Central memory CD8-positive, alpha-beta T cell (primary cell): ENCODE measurements around the gene CDC34.

Experiments
- ATAC-seq: fragments of 150-1000 bp; cut with Tn5 transposase; replicated peaks from 2 replicates; pipeline ENCODE4 v1.10.0; 2022; ENCODE audit warnings: mild to moderate bottlenecking, moderate FRiP score, moderate number of reproducible peaks; ENCODE audit not compliant: poor library complexity, severe bottlenecking; ENCODE audit errors: extremely low read depth
- DNase-seq, 2 donors: peaks; one replicate each; pipeline ENCODE4 v3.0.0; 2021; ENCODE audit warnings: low spot score in 2 of 2
- H3K27ac Mint-ChIP-seq: one replicate; pipeline ENCODE4 v1.8.0; 2022; ENCODE audit warnings: low read depth, mild to moderate bottlenecking, moderate library complexity, mixed read lengths
- H3K27me3 Mint-ChIP-seq: one replicate; pipeline ENCODE4 v1.8.0; 2022; ENCODE audit warnings: mixed read lengths
- H3K36me3 Mint-ChIP-seq: one replicate; pipeline ENCODE4 v1.8.0; 2022; ENCODE audit warnings: mild to moderate bottlenecking, moderate library complexity, mixed read lengths; ENCODE audit not compliant: insufficient read depth
- H3K4me1 Mint-ChIP-seq: one replicate; pipeline ENCODE4 v1.8.0; 2022; ENCODE audit warnings: mixed read lengths
- H3K4me3 Mint-ChIP-seq: one replicate; pipeline ENCODE4 v1.8.0; 2022; ENCODE audit warnings: mild to moderate bottlenecking, moderate library complexity, mixed read lengths
- H3K9me3 Mint-ChIP-seq: one replicate; pipeline ENCODE4 v1.8.0; 2022; ENCODE audit warnings: mixed read lengths

The CDC34 gene

DNA sequence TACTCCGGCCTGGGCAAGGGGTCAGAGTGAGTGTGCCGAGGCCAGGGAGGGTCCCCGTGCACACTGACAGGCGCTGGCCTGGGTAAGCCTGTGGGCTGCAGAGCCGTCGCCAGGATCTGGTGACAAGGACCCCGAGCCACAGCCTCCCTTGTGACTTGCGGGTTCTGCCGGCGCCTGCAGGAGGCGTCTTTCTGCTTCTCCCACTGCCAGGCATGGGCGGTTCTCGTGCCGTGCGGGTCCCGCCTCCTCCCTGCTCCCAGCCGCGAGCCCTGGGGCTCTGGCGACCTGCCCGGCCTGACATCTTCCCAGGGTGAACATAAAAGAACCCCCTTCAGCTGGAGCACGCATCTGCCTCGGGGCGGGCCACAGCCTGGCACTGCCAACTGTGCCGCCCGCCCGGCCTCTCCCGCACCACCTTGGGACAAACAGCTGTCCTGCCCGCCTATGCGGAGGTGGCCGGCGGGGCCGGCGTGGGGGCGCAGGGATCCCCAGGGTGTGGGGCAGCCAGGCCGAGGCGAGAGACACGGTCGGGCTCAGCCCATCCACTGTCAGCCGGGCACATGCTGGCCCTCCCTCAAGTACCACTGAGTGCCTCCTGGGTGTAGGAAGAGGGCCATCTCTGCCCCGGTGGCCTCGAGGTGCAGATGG, 56.7 kb downstream of the CDC34 start:
- peaks cover 11% of the 10 kb centered on the region for H3K27me3 Mint-ChIP-seq
- peak; percentile 59 for ATAC-seq
- peak overlapping the region; percentile 54 for H3K4me3 Mint-ChIP-seq
- H3K9me3 Mint-ChIP-seq: no peaks in the 10 kb centered on the region
- no peak overlapping the region for H3K27ac Mint-ChIP-seq
- H3K36me3 Mint-ChIP-seq: peaks cover 10% of the 10 kb centered on the region
- H3K4me1 Mint-ChIP-seq: peaks cover 6% of the 10 kb centered on the region
- peak; percentile 41 to 42 for DNase-seq

DNA sequence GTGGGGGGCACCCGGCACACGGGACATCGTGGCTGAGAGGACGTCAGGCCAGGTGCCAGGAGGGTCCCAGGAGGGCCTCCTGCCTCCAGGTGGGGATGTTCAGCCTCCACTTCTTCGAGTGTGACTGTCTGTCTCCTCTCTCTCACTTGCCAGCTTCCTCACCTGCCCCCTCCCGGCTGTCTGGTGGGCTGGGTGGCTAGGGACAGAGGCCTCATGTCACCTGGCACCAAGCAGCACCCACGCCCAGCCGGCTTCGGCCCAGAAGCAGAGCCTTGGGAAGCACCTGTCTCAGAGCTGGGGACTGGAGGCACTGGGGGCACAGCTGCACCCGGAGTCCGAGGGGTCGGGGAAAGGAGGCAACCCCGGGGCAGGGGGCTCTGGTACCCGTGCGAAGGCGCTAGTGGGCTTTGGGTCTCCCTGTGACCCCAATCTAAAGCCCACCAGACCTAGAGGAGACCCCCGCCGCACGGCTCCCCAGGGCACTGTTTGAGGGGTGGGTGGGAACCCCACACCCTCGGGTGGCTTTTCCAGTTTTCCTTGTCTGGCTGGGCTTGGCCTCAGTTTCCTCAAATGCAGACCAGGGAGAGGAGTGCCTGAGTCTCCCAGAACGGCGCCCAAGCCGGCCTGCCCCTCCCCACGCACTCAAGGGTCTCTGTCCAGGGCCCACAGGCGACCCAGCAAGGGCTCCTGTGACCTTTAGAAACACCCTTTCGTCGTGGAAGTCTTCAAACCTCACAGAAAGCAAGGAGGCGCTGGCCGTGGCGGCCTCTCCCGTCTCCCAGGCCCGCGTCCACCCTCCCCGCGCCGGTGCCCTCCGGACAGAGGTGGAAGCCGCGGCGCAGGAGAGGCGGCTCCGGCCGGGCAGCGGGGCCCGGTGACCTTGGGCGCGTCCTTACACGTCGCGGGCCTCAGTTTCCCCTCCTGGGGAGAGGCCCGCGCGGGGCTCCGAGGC, 57.5 kb downstream of the CDC34 start:
- peaks cover 3% of the 10 kb centered on the region for H3K4me1 Mint-ChIP-seq
- ATAC-seq: peak; percentile 8
- no peak overlapping the region for H3K27ac Mint-ChIP-seq
- H3K4me3 Mint-ChIP-seq: peak overlapping the region; percentile 54
- peaks cover 8% of the 10 kb centered on the region for H3K36me3 Mint-ChIP-seq
- H3K27me3 Mint-ChIP-seq: peaks cover 11% of the 10 kb centered on the region
- DNase-seq: no peak
- no peaks in the 10 kb centered on the region for H3K9me3 Mint-ChIP-seq

DNA sequence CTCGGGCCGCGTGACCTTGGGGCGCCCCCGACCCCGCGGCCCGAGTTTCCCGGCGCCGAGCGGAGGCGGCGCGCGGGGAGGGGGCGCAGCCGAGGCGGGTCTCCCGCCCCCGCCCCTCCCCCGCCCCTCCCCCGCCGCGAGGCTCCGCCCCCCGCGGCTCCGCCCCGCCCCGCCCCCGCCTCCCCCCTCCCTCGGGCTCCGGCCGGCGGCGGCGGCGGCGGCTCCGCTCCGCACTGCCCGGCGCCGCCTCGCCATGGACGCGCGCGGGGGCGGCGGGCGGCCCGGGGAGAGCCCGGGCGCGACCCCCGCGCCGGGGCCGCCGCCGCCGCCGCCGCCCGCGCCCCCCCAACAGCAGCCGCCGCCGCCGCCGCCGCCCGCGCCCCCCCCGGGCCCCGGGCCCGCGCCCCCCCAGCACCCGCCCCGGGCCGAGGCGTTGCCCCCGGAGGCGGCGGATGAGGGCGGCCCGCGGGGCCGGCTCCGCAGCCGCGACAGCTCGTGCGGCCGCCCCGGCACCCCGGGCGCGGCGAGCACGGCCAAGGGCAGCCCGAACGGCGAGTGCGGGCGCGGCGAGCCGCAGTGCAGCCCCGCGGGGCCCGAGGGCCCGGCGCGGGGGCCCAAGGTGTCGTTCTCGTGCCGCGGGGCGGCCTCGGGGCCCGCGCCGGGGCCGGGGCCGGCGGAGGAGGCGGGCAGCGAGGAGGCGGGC, 58.3 kb downstream of the CDC34 start, which contains the start of gene HCN2:
Gene HCN2 (plus strand): TSS at position 189 of the 703 bp plus-strand sequence. CDS start 65 bp downstream, at position 254.
- Mint-ChIP-seq H3K36me3 (peaks cover 8% of the 10 kb centered on the region), H3K9me3 (no peaks in the 10 kb centered on the region), H3K27ac (no peak within 1 kb of the TSS), H3K4me3 (peak within 1 kb of the TSS; percentile 54), H3K4me1 (no peaks in the 10 kb centered on the region), H3K27me3 (peaks cover 11% of the 10 kb centered on the region)
- ATAC-seq: no peak
- DNase-seq: no peak

- H3K27me3 Mint-ChIP-seq: peaks cover 11% of the 10 kb centered on the region
- peak overlapping the region; percentile 25 for H3K4me3 Mint-ChIP-seq
- ATAC-seq (no peak), DNase-seq (no peak)
- H3K4me1 Mint-ChIP-seq: no peaks in the 10 kb centered on the region
- H3K27ac Mint-ChIP-seq: no peak overlapping the region
- H3K9me3 Mint-ChIP-seq: no peaks in the 10 kb centered on the region
- H3K36me3 Mint-ChIP-seq: peaks cover 8% of the 10 kb centered on the region
Measured at GRCh38 chr19:590396-590745, 58.8 kb downstream of the CDC34 start.

GRCh38 chr19:590750-591098, 59.2 kb downstream of the CDC34 start:
- no peak overlapping the region for H3K4me3 Mint-ChIP-seq
- no peak overlapping the region for H3K27ac Mint-ChIP-seq
- H3K27me3 Mint-ChIP-seq: peaks cover 10% of the 10 kb centered on the region
- ATAC-seq: no peak
- H3K36me3 Mint-ChIP-seq: peaks cover 8% of the 10 kb centered on the region
- H3K4me1 Mint-ChIP-seq: no peaks in the 10 kb centered on the region
- no peak for DNase-seq
- no peaks in the 10 kb centered on the region for H3K9me3 Mint-ChIP-seq

DNA sequence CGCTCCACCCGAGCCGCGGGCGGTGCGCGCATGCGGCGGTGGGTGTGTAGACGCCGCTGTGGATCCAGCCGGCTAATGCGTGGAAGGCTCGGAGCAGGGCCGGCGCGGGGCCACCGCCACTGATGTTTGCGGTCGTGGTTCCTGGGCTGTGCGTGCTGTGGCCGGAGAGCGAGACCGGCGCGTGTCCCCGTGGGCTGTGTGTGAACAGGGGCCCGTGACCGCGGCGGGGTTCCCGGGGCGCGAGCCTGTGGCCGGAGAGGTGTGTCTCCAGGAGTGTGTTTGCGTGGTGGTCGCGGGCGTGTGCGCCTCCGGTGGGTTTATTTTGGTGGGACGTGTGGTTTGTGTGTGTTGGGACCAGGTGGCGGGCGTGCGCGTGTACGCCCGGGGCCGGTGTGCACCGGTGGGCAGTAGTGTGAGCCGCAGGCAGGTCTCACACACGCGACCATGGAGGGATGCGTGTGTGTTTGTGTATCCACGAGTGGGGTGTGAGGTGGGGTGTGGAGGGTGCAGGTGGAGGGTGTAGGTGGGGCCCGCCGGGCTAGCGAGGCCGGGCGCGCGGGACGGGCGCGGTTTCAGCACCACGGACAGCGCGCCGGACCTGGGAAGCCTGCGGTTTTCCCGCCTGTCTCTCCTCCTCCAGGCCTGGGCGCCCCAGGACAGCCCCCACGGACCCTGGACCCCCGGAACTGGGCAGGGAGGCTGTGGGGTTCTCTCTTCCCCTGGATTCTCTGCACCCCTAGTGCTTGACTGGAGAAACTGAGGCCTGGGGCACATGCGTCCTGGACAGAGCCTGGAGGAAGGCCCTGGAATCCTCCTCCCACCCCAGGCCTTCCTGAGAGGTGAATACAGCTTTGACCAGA, 59.8 kb downstream of the CDC34 start:
- Mint-ChIP-seq H3K27ac (no peak overlapping the region), H3K9me3 (no peaks in the 10 kb centered on the region)
- ATAC-seq: no peak

More for the DNA sequence above, 59.8 kb downstream of the CDC34 start:
- H3K27me3 Mint-ChIP-seq: peaks cover 4% of the 10 kb centered on the region
- H3K36me3 Mint-ChIP-seq: peaks cover 8% of the 10 kb centered on the region
- no peaks in the 10 kb centered on the region for H3K4me1 Mint-ChIP-seq
- DNase-seq: no peak
- no peak overlapping the region for H3K4me3 Mint-ChIP-seq
